OCI-LY3 (cell line): Measurements from ENCODE around the gene LCE3D.

Experiments used
- H2AFZ ChIP-seq: fragments of 200-600, 300-600 bp; shearing (Covaris generic); 2 replicates; pipeline ENCODE4 v1.6.0; 2014; ENCODE audit warnings: antibody characterized with exemption, low read depth, low read length
- H3K27ac ChIP-seq: fragments of 200-600, 300-600 bp; sonication (generic); 2 replicates; pipeline ENCODE4 v1.5.1; 2014; ENCODE audit warnings: mild to moderate bottlenecking, low read length, moderate library complexity, mixed read lengths
- H3K27me3 ChIP-seq: fragments of 200-600, 300-600 bp; sonication (generic); 2 replicates; pipeline ENCODE4 v1.6.1; 2014; ENCODE audit warnings: low read depth, low read length, mixed read lengths
- H3K36me3 ChIP-seq: fragments of 200-600, 300-600 bp; sonication (generic); replicated peaks from 2 replicates; pipeline ENCODE3; 2014; ENCODE audit warnings: low read depth, low read length, mixed read lengths
- H3K4me1 ChIP-seq: fragments of 300-600, 200-600 bp; sonication (generic); 2 replicates; pipeline ENCODE4 v1.6.1; 2014; ENCODE audit warnings: low read length, mixed read lengths
- H3K4me2 ChIP-seq: fragments of 200-600, 300-600 bp; sonication (generic); 2 replicates; pipeline ENCODE4 v1.6.1; 2014; ENCODE audit warnings: low read length, mixed read lengths
- H3K4me3 ChIP-seq: fragments of 300-600, 200-600 bp; sonication (generic); 2 replicates; pipeline ENCODE4 v1.5.1; 2014; ENCODE audit warnings: antibody characterized with exemption, mild to moderate bottlenecking, low read length, moderate library complexity
- H3K79me2 ChIP-seq: fragments of 300-600, 200-600 bp; shearing (Covaris generic); 2 replicates; pipeline ENCODE4 v1.6.1; 2014; ENCODE audit warnings: mild to moderate bottlenecking, low read length, mixed read lengths
- H3K9ac ChIP-seq: fragments of 300-600, 200-600 bp; shearing (Covaris generic); 2 replicates; pipeline ENCODE4 v1.6.0; 2014; ENCODE audit warnings: mild to moderate bottlenecking, low read length, moderate library complexity
- H3K9me3 ChIP-seq: fragments of 200-600, 300-600 bp; shearing (Covaris generic); 2 replicates; pipeline ENCODE4 v1.6.1; 2014; ENCODE audit warnings: low read length, mixed read lengths; ENCODE audit not compliant: insufficient read depth
- H4K20me1 ChIP-seq: fragments of 200-600, 300-600 bp; sonication (generic); 2 replicates; pipeline ENCODE4 v1.6.1; 2016; ENCODE audit warnings: low read length, mixed read lengths; ENCODE audit not compliant: insufficient read depth
- CTCF ChIP-seq: fragments of 200-600, 300-600 bp; sonication (generic); IDR thresholded peaks from 2 replicates; pipeline ENCODE4 v1.5.1; 2014; ENCODE audit warnings: antibody characterized with exemption, low read length, low read depth
- EZH2phosphoT487 ChIP-seq: fragments of 200-600 bp; shearing (Covaris generic); IDR thresholded peaks from 2 replicates; pipeline ENCODE4 v1.6.1; 2018; ENCODE audit warnings: antibody characterized with exemption, mixed run types, low read depth

The LCE3D gene

GRCh38 chr1:152621993-152622392, 41.7 kb upstream of the LCE3D start:
- H3K27me3 ChIP-seq: no peaks in the 10 kb centered on the region
- no peak overlapping the region for H3K4me3 ChIP-seq
- H4K20me1 ChIP-seq: no peaks in the 10 kb centered on the region
- peaks cover 23% of the 10 kb centered on the region; the same call in 1 of the 2 replicates for H3K9me3 ChIP-seq
- no peak for TF ChIP-seq CTCF
- TF ChIP-seq EZH2phosphoT487: no peak
- no peaks in the 10 kb centered on the region for H3K79me2 ChIP-seq
- H3K27ac ChIP-seq: no peak overlapping the region
- H3K4me2 ChIP-seq: no peak overlapping the region
- H3K4me1 ChIP-seq: no peaks in the 10 kb centered on the region
- H3K36me3 ChIP-seq: no peaks in the 10 kb centered on the region
- H2AFZ ChIP-seq: no peak overlapping the region
- H3K9ac ChIP-seq: no peak overlapping the region

GRCh38 chr1:152613511-152613910, 33.2 kb upstream of the LCE3D start, which contains the start of gene LCE3B:
Gene LCE3B (plus strand): TSS chr1:152613811. CDS start chr1:152613811, 0 bp downstream.
- H3K79me2 ChIP-seq: no peaks in the 10 kb centered on the region
- H2AFZ ChIP-seq: no peak within 1 kb of the TSS
- H3K9ac ChIP-seq: no peak within 1 kb of the TSS
- no peak within 1 kb of the TSS for H3K4me2 ChIP-seq
- H3K36me3 ChIP-seq: no peaks in the 10 kb centered on the region
- H3K4me3 ChIP-seq: no peak within 1 kb of the TSS
- H3K27me3 ChIP-seq: no peaks in the 10 kb centered on the region
- peaks cover 10% of the 10 kb centered on the region; the same call in 1 of the 2 replicates for H3K9me3 ChIP-seq
- no peaks in the 10 kb centered on the region for H4K20me1 ChIP-seq
- no peak within 1 kb of the TSS for H3K27ac ChIP-seq
- TF ChIP-seq EZH2phosphoT487: no peak
- no peak for TF ChIP-seq CTCF
- no peaks in the 10 kb centered on the region for H3K4me1 ChIP-seq

GRCh38 chr1:152599934-152600333, 19.6 kb upstream of the LCE3D start, which contains the start of gene LCE3C:
Gene LCE3C (plus strand): TSS chr1:152600234. CDS start chr1:152600732, 498 bp downstream.
- H3K27ac ChIP-seq: no peak within 1 kb of the TSS
- TF ChIP-seq CTCF (no peak), EZH2phosphoT487 (no peak)
- H3K4me3 ChIP-seq: no peak within 1 kb of the TSS
- no peaks in the 10 kb centered on the region for H3K36me3 ChIP-seq
- no peak within 1 kb of the TSS for H2AFZ ChIP-seq
- H3K79me2 ChIP-seq: no peaks in the 10 kb centered on the region
- H4K20me1 ChIP-seq: no peaks in the 10 kb centered on the region
- no peaks in the 10 kb centered on the region for H3K4me1 ChIP-seq
- no peak within 1 kb of the TSS for H3K9ac ChIP-seq
- no peaks in the 10 kb centered on the region for H3K27me3 ChIP-seq
- H3K4me2 ChIP-seq: no peak within 1 kb of the TSS
- no peaks in the 10 kb centered on the region for H3K9me3 ChIP-seq

GRCh38 chr1:152596986-152597385, 16.7 kb upstream of the LCE3D start:
- TF ChIP-seq CTCF: no peak

More at GRCh38 chr1:152596986-152597385, 16.7 kb upstream of the LCE3D start:
- no peak overlapping the region for H3K4me2 ChIP-seq
- no peaks in the 10 kb centered on the region for H3K9me3 ChIP-seq
- H2AFZ ChIP-seq: no peak overlapping the region
- no peaks in the 10 kb centered on the region for H3K36me3 ChIP-seq
- H3K27ac ChIP-seq: no peak overlapping the region
- no peak overlapping the region for H3K4me3 ChIP-seq
- H3K4me1 ChIP-seq: no peaks in the 10 kb centered on the region
- H3K9ac ChIP-seq: no peak overlapping the region
- H3K79me2 ChIP-seq: no peaks in the 10 kb centered on the region
- H4K20me1 ChIP-seq: no peaks in the 10 kb centered on the region
- H3K27me3 ChIP-seq: no peaks in the 10 kb centered on the region
